ENCODE results near the gene ASIC2. TPM values are rescaled to one million over a fixed set of nuclear protein-coding genes. Genes with fewer than 3 reads are reported as not detected.

ASIC2 gene
- 0.06 and 0.11 TPM in 2 replicates for total RNA-seq (2014; rRNA removed; shearing (Covaris generic))

DNA sequence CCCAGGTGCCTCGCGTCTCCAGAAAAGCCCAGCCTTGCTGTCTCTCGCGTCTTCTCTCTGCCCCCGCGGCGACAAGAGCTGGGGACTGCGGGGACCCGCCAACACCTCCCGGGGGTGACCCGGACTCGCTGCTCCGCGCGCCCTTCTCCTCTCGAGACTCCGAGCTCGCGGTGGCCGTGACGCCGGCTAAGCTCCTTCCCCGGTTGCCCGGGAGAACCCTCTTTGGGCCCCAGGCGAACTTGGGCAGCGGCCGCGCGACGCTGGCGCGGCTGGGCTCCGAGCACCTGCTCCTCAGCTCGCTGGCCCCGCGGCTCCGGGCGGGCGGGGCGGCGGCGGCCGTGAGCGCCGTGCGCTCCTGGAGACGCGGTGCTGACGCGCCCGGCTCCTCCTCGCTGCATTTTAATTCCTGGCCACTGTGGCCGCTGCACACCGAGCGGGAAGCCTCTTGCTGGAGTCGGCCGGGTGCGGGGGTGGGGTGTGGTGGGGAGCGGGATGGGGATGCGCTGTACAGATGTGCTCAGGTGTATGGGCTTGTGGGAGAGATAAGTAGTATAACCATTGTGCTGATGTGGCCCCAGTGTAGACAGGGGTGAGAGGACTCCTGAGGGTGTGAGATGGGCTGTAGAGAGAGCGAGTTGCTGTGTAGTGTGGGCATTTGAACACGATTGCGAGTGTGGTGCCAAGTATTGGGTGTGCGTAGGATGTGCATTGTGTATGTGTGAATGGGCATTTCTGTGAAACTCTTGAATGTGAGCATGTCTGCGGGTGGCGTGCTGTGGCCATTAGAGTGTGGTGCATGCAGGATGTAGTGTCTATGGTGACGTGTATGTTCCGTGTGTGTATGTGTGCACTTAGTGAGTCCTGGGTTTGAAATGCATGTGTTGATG is at the start of gene ASIC2:
Gene ASIC2 (minus strand): TSS at position 315 of the 887 bp plus-strand sequence.
- peak; percentile 59 for DNase-seq (ENCODE audit: low read depth)

DNA sequence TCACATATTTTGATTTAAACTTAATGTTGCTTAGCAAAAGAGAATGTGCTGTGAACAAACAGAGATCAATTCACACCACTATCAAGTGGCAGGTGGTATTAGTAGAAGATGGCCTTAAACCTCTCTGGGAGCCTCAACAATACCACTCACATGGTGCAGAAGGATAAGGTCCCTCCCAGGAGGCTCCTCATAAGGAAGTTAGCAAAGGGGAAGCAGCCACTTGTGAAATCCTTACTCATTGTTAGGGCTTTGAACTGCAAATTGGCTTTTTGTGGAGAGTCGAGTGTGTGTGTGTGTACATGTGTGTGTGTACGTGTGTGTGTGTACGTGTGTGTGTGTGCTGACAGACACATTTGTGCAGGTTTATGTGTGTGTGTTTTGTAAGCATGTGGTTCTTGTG is 48.9 kb upstream of the ASIC2 start:
- no peak for DNase-seq (ENCODE audit: low read depth)

DNA sequence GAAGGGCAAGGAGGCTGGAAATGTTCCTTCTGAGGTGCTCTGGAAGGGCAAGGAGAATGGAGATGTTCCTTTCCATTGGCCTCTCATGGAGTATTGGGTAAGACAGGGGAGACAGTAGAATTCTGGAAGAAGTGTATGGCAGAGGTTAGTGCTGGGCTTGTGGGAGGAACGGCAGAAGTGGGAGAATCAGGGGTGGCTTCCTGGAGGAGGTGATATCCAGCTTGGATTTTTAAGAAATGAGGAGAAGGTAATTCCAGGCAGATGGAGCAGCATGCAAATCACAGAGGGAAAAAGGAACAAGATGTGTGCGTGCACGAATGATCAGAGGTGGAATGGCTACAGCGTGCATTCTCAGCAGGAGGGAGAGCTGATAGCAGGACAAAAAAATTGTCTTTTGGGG is 45.1 kb upstream of the ASIC2 start:
- DNase-seq (ENCODE audit: low read depth): no peak

DNA sequence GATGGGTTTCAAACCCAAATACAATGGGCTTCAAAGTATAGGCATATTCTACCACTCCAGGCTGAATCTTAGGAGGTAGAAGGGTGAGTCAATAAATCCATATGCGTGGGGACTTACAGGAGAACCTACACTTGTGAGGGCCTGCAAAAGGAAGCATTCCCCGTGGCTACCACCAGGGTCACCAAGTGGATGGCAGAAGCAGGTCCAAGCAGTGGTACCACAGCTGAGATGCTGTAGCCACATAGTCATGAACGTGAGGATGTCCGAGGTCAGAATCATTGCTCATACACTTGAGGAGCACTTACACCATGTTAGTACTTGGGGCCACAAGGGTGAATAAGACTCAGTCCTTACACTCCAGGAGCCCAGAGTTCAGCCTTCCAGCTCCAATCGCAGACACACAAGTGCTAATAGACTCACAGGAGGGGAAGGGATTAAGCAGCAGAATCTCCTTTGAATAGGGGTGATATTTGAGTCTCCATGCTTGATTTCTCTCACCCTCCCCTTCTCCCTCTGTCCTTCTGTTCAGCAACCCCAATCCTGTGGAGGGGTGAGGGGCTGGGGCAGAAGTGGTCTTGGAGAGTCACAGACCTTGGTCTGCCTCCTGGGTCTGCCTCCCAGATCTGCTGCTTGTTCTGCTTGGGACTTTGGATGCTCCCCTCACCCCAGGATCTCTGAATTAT is 42.5 kb upstream of the ASIC2 start:
- no peak for DNase-seq (ENCODE audit: low read depth)

DNA sequence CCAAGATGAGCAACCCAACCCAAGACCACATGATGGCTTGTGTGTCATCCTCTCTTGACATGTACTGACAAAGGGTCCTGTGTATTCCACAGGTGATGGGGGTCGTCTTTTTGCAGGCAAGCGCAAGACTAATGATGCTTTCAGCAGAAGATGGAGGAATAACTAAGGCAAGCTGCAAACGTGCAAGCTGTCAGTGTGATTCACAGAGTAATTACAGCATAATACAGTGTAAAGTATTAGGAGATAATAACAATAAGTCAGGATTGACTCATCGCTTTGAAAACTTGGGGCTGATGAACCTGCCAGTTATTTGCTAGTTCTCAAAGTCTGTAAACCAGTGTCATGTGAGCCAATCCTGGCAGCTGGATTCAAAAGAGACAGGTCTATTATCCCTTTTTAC is 41.6 kb upstream of the ASIC2 start:
- peak; percentile 7 for DNase-seq (ENCODE audit: low read depth)

DNA sequence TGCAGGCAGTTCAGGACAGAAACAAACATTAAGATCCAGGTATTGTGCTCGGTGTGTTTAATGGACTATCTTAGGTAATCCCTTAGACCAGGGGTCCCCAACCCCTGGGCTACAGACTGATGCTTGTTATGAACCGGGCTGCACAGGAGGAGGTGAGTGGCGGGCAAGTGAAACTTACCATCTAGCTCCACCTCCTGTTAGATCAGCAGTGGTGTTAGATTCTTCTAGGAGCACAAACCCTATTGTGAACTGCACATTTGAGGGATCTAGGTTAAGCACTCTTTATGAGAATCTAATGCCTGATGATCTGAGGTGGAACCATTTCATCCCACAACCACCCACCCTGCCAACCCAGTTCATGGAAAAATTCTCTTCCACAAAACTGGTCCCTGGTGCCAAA is 37.8 kb upstream of the ASIC2 start:
- DNase-seq (ENCODE audit: low read depth): no peak

DNA sequence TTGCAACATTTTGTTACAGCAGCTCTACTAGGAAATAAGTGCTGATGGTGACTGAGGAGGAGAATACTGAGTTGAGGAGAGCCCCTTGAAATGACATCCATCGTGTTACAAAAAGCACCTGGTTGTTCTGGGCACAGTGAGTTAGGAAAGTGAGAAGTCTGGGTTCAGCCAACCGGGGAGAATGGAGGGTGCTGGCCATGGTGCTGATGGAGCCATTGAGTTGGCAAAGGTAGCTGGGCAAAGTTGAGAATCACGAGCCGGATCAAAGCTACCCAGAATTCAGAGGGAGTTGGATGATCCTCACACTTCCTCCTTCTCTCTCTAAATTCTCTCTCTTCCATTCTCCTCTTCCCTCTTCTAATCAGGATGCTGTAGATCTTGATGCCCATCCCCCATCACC is 35.0 kb upstream of the ASIC2 start:
- peak; percentile 29 for DNase-seq (ENCODE audit: low read depth)

DNA sequence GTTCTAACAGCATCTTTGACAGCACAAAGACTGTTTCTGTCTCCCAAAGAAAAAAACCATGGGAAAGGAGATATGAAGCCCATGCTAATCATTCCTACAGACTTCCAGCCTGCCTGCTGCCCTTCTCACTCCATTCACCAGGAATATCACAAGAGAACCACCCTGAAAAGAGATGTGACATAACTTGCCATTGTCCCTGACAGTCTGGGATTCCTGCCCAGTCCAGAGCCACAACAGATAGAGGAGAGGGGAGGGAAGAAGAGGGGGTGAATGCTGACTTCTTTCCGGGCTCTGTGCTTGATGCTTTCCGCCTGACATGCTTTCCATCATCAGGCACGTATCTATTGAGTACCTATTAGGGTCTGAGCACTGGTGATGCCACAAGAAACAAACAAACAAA is 31.6 kb upstream of the ASIC2 start:
- DNase-seq (ENCODE audit: low read depth): no peak

DNA sequence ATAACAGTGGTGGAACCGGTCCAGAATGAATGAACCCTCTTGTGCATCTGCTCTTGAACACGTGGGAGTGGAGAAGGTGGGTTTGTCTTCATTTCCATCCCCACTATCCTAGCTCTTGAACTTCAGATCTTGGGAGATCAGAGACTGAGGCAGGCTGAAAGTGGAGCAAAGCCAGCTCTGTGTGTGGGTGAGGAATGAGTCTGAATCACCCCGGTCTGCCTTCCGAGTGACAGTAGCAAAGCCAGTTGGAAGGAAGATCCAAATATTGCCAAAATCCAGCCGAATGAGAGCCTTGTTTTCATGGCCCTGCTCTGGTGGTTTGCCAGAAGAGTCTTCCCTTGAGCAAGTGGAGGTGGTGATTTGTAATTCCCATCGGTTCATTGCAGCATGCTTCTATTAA is 29.0 kb upstream of the ASIC2 start:
- DNase-seq (ENCODE audit: low read depth): no peak

DNA sequence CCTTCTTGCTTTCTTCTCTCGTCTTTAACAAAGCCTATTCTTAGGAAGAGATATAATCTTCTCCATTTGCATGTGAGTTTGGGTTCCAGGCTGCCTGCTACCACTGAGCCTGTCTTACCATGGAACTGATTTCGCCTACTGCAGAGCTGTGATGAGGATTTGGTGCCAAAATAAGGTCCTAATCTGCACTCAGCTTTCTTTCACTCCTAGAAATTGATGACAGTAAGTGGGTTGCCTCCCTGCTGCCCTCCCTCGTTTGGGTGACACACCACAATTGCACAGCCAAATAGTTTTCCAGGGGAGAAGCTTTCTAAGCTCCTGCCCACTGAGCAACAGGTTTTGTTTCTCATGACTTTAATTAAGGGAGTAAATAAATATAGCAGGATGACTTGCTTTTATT is 25.1 kb upstream of the ASIC2 start:
- no peak for DNase-seq (ENCODE audit: low read depth)

DNA sequence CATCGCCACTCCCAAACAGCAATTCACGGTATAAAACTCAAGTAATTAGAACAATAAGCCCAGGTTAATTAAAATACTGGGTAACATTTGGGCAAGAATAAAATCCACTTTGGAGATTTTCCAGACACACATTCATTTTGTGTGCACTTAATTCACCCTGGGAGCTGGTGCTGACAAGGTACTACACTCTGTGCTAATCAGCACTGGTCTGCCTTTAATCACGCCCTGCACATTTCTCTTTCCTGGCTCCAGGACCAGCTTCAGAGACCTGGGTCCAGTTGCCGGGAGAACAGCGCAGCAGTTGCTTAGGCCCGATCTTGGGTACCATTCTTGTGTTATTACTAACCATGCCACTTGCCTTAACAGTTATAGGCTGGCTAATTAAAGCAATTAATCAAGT is 23.7 kb upstream of the ASIC2 start:
- DNase-seq (ENCODE audit: low read depth): no peak

DNA sequence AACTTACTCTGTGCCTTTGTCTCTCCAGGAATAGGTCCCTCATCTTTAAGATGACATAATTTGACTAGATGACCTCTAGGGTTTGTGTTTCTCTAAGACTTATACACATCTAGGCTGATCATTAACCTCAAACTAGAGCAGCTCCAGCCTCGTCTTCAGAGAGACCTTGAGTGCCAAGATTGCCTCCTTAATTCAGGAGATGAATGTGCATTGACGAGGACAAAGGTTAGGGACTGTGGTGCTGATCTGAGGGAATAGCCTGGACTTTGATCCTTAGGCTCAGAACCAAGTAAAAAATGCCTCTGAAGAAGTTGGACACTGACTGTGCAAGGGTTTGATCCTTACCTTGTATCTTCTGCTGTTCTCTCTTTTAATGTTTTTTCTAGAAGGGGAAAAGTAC is 17.2 kb upstream of the ASIC2 start:
- no peak for DNase-seq (ENCODE audit: low read depth)

DNA sequence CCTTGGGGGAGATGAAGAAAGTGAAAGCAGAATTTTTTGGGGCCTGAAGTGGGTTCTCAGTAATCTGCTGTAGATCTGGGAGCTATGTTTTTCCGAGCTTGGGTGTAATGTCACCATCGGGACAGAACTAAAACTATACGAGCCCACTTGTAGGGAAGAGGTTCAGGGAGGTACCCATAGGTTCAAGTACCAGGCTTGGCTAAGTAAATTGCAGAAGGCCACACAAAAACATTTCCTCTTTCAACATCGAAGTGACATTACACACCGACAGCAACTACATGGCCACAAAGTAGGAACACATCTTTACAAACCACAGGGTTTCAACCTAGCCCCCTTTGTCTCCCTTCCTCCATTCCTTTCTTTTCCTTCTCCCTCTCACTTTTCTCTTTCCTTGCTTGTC is 10.2 kb upstream of the ASIC2 start:
- no peak for DNase-seq (ENCODE audit: low read depth)

DNA sequence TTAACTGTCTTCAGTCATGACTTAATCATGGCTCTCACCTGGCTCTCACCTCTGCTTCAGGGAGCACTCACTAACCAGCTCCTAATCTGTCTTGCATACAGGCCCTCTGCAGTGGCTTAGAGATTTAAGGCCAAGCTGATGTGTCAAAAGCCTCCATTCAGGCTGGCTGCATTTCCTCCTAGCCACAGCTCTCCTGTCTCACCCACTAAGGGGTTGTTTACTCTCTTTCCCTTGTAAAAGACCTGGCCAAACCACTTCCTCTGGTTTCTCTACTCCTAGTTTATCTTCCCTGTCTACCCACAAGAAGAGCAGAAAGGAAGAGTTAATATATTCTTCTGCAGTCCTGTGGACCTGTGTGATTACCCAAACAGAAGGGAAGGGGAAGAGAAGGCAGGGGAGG is 9.3 kb upstream of the ASIC2 start:
- DNase-seq (ENCODE audit: low read depth): peak; percentile 74

DNA sequence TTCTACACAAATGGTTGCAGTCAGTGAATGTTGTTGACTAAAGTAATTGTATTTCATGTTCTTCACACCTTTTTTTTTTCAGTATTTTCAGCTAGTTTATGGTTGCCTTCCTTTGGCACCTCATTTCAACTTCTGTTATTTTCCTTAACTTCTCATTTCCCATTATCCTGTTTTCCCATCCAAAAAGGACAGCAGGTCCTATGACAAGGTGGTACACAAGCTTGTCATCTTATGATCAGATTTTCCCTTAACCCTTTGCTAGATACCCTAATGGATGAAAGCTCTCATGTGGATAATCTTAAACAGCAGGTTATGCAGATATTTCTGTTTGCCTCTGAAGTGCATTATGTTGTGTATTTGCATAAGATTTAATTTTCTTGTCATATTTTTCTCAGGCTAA is 7.1 kb upstream of the ASIC2 start:
- DNase-seq (ENCODE audit: low read depth): no peak

DNA sequence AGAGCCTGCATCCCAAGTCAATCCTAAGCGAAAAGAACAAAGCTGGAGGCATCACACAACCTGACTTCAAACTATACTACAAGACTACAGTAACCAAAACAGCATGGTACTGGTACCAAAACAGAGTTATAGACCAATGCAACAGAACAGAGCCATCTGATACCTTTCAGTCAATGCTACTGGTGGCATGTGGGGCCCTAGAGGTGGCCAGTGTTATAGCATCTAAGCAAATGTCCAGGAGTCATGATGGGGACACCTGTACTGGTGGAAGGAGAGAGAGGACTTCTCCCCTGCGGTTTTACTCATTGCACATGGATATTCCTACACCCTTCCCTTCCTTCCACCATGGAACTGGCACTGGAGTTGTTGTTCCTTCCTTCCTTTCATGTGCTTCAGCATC is 6.0 kb upstream of the ASIC2 start:
- no peak for DNase-seq (ENCODE audit: low read depth)

DNA sequence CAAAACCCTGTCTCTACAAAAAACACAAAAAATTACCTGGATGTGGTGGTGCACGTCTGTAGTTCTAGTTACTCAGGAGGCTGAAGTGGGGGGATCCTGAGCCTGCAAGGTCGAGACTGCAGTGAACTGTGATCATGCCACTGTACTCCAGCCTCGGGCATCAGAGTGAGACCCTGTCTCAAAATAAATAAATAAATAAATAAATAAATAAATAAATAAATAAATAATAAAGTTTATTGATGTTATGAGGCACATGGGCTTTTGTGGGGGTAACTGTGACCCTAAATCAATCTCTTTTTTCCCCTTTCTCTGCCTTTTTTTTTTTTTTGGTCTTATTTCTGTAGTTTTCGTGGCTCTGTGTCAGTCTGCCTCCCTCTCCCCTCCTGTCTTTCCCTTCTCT is 4.5 kb upstream of the ASIC2 start:
- no peak for DNase-seq (ENCODE audit: low read depth)

DNA sequence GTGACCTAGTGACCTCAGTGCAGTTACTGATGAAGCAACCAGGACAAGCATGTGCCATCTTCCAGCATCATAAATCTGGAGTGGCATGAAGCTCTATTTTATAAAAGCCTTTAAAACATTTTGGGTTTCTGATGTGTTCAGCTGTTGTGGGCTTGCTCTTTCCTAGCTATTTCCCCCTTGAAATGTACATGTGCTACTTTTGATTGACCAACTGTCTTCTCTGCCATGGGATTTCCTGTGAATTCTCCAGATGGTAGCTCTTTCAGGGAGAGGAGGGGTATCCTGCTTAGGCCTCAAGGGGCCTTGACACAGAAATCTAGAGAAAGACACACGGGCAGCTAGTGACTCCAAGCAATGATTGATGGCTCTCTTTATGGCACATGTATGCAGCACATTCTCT is 1.9 kb upstream of the ASIC2 start:
- DNase-seq (ENCODE audit: low read depth): no peak

DNA sequence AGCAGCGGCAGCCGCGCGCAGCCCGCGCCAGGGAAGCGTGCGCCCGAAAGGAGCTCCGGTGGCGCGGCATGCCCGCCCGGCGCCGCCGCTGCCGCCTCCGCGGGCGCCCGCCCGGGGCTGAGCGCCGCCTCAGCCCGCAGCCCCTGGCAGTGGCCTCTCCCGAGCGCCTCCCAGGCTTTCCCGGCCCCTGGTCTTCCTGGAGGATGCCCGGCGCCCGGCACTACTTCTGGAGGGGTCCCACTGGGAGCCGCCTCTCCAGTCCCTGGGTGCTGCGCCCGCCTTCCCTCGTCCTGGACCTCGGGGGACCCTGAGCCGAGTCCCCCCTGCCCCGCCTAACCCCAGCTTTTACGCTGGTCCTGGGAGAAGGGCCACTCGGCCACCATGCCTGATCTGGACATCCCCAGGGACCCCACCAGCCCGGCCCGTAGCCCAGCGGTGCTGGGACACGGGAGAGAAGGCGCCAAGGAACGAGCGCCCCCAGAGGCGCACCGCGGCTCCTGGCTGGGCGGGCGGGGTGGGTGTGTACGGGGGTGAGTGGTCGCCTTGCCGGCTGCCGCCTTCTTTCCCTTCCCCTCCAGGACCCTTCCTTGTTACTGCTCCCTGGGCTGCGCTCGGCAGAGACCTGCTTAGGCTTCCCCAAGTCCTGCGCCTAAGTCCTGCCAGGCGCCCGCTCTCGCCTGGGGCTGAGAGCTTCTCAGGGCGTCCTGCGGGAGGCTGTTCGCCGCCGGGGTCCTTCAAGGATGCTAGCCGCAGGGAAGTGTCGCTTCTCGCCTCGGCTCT is 704 bp downstream of the ASIC2 start:
- peak; percentile 51 for DNase-seq (ENCODE audit: low read depth)

DNA sequence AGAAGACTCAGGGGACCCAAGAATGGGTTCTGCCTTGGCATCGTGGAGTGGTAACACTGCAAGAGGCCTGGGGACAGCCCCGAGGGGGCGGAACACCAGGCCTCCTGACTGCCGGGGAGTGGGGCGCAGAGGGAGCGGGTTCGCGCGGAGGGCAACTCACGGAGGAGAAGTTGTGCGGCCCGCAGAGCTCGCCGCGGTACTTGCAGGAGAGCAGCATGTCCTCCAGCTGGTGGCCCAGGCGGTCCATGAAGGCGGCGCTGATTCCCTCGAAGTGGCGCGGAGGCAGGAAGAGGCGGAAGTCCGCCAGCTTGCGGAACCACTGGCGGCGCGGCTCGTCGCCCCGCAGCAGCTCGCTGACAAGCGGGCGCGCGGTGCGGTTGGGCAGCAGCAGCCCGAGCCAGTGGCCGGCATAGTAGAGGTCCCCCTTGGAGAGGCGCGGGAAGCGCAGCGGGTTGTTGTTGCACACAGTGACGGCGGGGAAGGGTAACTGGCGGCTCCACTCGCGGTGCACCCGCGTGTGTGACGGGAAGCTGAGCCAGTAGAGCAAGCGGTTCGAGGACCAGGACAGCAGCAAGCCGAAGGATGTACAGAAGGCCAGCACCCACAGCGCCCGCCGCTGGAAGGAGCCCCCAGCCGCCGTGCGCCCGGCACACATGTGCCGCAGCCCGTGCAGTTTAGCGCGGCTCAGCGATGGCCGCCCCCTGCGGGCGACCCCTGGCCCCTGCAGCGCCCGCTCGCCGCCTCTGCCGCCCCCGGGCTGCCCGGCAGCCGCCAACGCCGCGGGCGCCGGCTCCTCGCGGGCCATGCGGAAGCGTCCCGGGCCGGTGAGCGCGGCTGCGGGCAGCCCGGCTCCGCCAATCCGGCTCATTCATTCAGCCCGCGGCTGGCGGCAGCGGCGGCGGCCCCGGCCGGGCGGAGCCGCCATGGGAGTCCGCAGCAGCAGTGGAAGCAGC is 1.6 kb downstream of the ASIC2 start:
- DNase-seq (ENCODE audit: low read depth): peak; percentile 45

DNA sequence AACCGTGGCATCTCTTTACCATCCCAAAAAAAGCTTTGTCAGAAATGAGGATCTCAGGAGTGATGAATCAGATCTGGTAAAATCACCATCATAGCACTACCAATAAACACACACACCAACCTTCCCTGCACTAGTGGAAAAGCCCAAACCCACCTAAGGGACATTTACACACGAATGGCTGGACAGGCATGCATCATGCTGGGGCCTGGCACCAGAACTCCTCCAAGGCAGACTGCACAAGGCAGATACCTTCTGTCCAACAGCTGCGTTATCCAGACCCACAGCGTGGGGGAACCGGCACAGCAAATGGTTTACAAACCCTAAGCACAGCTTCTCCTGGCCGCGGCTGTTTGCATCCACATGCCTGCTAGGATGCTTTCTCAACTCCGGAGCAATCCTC is 2.8 kb downstream of the ASIC2 start:
- DNase-seq (ENCODE audit: low read depth): no peak
